Cardiac muscle cell (in vitro differentiated cells and primary cell): ENCODE data around the gene ADAMTS4. TPM values are rescaled to one million over a fixed set of nuclear protein-coding genes. Genes with fewer than 3 reads are reported as not detected.

ENCODE experiments used
- DNase-seq, 2 donors: peaks; one replicate each; pipeline versions ENCODE4 v3.0.0 to v3.0.0-alpha.2; 2010 to 2017; ENCODE audit warnings: low read depth in 1 of 2, low spot score in 1 of 2
- H3K27ac ChIP-seq: fragments of 200-600 bp; sonication (generic); 2 replicates; pipeline ENCODE4 v1.5.1; 2016
- H3K27me3 ChIP-seq: fragments of 200-600 bp; sonication (generic); 2 replicates; pipeline ENCODE4 v1.6.0; 2016; ENCODE audit warnings: control low read depth
- H3K36me3 ChIP-seq: fragments of 200-600 bp; sonication (generic); 2 replicates; pipeline ENCODE4 v1.5.1; 2016; ENCODE audit warnings: control low read depth
- H3K4me1 ChIP-seq: fragments of 200-600 bp; sonication (generic); 2 replicates; pipeline ENCODE4 v1.8.1; 2017; ENCODE audit warnings: low read depth, mild to moderate bottlenecking, mixed run types
- H3K4me3 ChIP-seq: fragments of 200-600 bp; sonication (generic); 2 replicates; pipeline ENCODE4 v1.5.1; 2016; ENCODE audit warnings: mild to moderate bottlenecking
- H3K9me3 ChIP-seq: fragments of 200-600 bp; sonication (generic); 2 replicates; pipeline ENCODE4 v1.5.1; 2017; ENCODE audit warnings: low read depth, mild to moderate bottlenecking, control low read depth
- polyA plus RNA-seq: library from polyadenylated mRNA; unstranded; fragments of >200 nt; fragmentation: Nextera tagmentation; extraction: Ambion mirVana; gene quantifications from 2 replicates; pipeline ENCODE4 v1.2.1, GENCODE V29; 2016
- total RNA-seq: library from RNA; depleted of rRNA; stranded (reverse); fragments of >200 nt; gene quantifications from 2 replicates; pipeline ENCODE4 v1.2.3, GENCODE V29; 2016
- TF ChIP-seq, protein P1 (sequence below): IDR thresholded peaks from 2 replicates; pipeline ENCODE4 v1.5.1; 2012; ENCODE audit warnings: low read depth, mild to moderate bottlenecking, low read length

Gene ADAMTS4
- total and polyA plus RNA-seq, 2 experiments from 2014 or later, result 1.9 to 4.0 TPM

DNA sequence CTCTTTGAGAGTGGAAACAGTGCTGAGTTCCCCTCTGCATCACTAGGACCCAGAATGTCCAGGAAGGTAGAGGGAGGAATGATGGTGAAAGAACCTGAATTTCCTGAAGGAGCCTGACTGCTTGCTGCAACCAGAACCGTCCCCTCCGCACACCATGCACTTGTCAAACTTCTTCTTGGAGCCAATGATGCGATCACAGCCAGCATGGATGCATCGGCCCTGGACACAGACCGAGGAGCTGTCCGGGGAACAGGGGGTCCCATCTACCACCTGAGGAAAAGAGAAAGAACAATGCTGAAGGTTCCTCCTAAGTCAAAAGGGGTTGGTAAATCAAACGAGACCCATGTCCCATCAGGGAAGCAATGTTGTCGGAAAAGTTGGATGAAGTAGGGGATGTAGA, 6.9 kb downstream of the ADAMTS4 start:
- peaks cover under 1% of the 10 kb centered on the region for H3K4me1 ChIP-seq
- no peaks in the 10 kb centered on the region for H3K36me3 ChIP-seq
- TF ChIP-seq, protein P1, sequence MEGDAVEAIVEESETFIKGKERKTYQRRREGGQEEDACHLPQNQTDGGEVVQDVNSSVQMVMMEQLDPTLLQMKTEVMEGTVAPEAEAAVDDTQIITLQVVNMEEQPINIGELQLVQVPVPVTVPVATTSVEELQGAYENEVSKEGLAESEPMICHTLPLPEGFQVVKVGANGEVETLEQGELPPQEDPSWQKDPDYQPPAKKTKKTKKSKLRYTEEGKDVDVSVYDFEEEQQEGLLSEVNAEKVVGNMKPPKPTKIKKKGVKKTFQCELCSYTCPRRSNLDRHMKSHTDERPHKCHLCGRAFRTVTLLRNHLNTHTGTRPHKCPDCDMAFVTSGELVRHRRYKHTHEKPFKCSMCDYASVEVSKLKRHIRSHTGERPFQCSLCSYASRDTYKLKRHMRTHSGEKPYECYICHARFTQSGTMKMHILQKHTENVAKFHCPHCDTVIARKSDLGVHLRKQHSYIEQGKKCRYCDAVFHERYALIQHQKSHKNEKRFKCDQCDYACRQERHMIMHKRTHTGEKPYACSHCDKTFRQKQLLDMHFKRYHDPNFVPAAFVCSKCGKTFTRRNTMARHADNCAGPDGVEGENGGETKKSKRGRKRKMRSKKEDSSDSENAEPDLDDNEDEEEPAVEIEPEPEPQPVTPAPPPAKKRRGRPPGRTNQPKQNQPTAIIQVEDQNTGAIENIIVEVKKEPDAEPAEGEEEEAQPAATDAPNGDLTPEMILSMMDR, result no peak
- no peak for DNase-seq
- no peak overlapping the region for H3K4me3 ChIP-seq
- no peaks in the 10 kb centered on the region for H3K9me3 ChIP-seq
- H3K27ac ChIP-seq, result no peak overlapping the region
- no peaks in the 10 kb centered on the region for H3K27me3 ChIP-seq

GRCh38 chr1:161190962-161191521, 7.8 kb downstream of the ADAMTS4 start:
- Histone ChIP-seq H3K9me3 (no peaks in the 10 kb centered on the region), H3K4me3 (no peak overlapping the region), H3K36me3 (no peaks in the 10 kb centered on the region), H3K27me3 (no peaks in the 10 kb centered on the region), H3K4me1 (no peaks in the 10 kb centered on the region), H3K27ac (no peak overlapping the region)
- no peak for DNase-seq
- TF ChIP-seq, protein P1, result no peak

- Histone ChIP-seq H3K27ac (no peak overlapping the region), H3K27me3 (no peaks in the 10 kb centered on the region), H3K9me3 (no peaks in the 10 kb centered on the region), H3K4me3 (no peak overlapping the region), H3K4me1 (no peaks in the 10 kb centered on the region), H3K36me3 (no peaks in the 10 kb centered on the region)
- DNase-seq, result no peak
- TF ChIP-seq, protein P1, result no peak
Measured at GRCh38 chr1:161189036-161189435, 9.8 kb downstream of the ADAMTS4 start.

DNA sequence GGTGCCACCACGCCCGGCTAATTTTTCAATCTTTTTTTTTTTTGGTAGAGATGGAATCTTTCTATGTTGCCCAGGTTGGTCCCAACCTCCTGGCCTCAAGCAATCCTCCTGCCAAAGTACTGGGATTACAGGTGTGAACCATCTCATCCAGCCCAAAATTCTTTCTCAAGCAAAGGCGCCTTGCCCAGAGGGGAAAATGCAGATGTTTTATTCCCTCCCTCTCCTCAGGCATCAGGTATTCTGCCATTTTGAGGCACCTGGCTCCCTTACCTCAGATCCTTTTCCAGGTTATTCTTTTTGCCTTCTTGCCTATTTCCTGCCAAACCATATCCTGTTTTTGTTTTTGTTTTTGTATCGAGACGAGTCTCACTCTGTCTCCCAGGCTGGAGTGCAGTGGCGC, 10.5 kb downstream of the ADAMTS4 start:
- no peak overlapping the region for H3K4me3 ChIP-seq
- no peak for DNase-seq
- H3K27me3 ChIP-seq, result no peaks in the 10 kb centered on the region
- no peaks in the 10 kb centered on the region for H3K9me3 ChIP-seq
- H3K27ac ChIP-seq, result no peak overlapping the region
- H3K36me3 ChIP-seq, result no peaks in the 10 kb centered on the region
- TF ChIP-seq, protein P1, result no peak
- H3K4me1 ChIP-seq, result no peaks in the 10 kb centered on the region

- no peaks in the 10 kb centered on the region for H3K36me3 ChIP-seq
- H3K27ac ChIP-seq, result no peak overlapping the region
- H3K4me3 ChIP-seq, result no peak overlapping the region
- H3K9me3 ChIP-seq, result no peaks in the 10 kb centered on the region
- H3K27me3 ChIP-seq, result no peaks in the 10 kb centered on the region
- no peaks in the 10 kb centered on the region for H3K4me1 ChIP-seq
- no peak for DNase-seq
- TF ChIP-seq, protein P1, result no peak
Measured at GRCh38 chr1:161187311-161187710, 11.5 kb downstream of the ADAMTS4 start.

DNA sequence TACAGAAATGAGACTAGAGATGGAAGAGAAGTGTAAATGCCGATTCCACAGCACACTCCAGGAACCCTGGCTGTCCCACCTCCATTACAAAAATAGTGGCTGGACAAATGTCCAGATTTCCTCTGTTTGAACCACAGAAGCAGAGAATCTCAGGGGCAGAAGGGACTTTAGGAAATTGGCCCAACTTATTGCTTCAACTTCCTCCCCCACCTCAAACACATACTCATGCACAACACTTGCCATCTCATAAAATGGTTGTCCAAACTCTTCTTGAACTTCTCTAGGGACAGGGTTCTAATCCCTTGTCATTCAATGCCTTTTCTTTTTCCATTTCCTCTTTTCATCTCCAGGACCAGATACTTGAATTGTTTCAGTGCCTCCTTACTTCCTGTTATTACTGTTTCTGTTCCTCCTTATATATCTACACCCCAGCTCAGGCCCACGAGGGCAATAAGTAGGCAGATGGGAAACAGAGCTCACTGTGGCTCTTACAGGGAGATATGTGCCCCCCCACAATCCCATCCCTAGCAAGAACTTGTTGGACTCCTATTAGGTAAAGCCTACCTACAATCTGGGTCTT, 13.0 kb downstream of the ADAMTS4 start:
- DNase-seq, result no peak
- no peak overlapping the region for H3K27ac ChIP-seq
- no peaks in the 10 kb centered on the region for H3K36me3 ChIP-seq
- H3K9me3 ChIP-seq, result no peaks in the 10 kb centered on the region
- no peak overlapping the region for H3K4me3 ChIP-seq
- H3K27me3 ChIP-seq, result no peaks in the 10 kb centered on the region
- TF ChIP-seq, protein P1, result no peak
- H3K4me1 ChIP-seq, result no peaks in the 10 kb centered on the region
